WTC11 (cell line): ENCODE data around the gene PRKN.

Experiments used
- ETV6 ChIP-seq: sonication (generic); formaldehyde crosslinking; IDR thresholded peaks from 2 replicates; pipeline ENCODE4 v1.8.1; 2022; ENCODE audit warnings: mild to moderate bottlenecking, missing genetic modification reagents
- JAZF1 ChIP-seq: fragments of 250-450 bp; sonication (Bioruptor Pico); IDR thresholded peaks from 2 replicates; pipeline ENCODE4 v1.9.0; 2021; ENCODE audit warnings: moderate library complexity, mild to moderate bottlenecking, inconsistent platforms
- PRRX2 ChIP-seq: fragments of 250-450 bp; sonication (Bioruptor Pico); IDR thresholded peaks from 2 replicates; pipeline ENCODE4 v1.8.0; 2021; ENCODE audit warnings: mild to moderate bottlenecking
- TCF7 ChIP-seq: sonication (generic); formaldehyde crosslinking; IDR thresholded peaks from 2 replicates; pipeline ENCODE4 v1.8.0; 2022; ENCODE audit warnings: mild to moderate bottlenecking, low read depth, missing genetic modification reagents, moderate library complexity
- TF ChIP-seq, protein P1 (sequence below): fragments of 200-600 bp; IDR thresholded peaks from 2 replicates; pipeline ENCODE4 v1.8.0; 2022; ENCODE audit warnings: antibody characterized with exemption
- TF ChIP-seq, protein P2 (sequence below): sonication (generic); formaldehyde crosslinking; IDR thresholded peaks from 2 replicates; pipeline ENCODE4 v1.8.0; 2023; ENCODE audit warnings: missing genetic modification reagents
- TF ChIP-seq, protein P3 (sequence below): sonication (generic); formaldehyde crosslinking; IDR thresholded peaks from 2 replicates; pipeline ENCODE4 v1.8.0; 2023; ENCODE audit warnings: missing genetic modification reagents, mild to moderate bottlenecking, borderline replicate concordance
- TF ChIP-seq, protein P4 (sequence below): sonication (generic); formaldehyde crosslinking; IDR thresholded peaks from 2 replicates; pipeline ENCODE4 v1.8.1; 2023; ENCODE audit warnings: mild to moderate bottlenecking, missing genetic modification reagents, moderate library complexity

DNA sequence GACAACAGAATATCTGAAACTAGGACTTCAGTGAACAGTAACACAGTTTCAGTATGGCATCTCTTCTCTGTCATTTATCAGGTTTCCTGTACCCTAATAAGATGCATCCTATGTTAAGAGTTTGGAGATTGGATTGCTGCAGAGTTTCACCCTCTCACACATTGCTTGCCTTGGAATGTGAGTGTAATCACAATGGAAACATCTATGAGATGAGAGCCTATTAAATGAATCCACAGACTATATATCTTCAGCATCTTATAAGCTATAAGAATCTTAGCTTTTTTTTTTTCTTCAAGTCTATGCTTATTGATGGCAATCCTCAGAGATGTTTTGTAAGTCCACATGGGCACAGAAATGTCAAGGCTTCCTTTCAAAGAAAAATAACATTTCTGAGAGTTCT lies 292.5 kb downstream of the PRKN start:
- TF ChIP-seq, protein P1, sequence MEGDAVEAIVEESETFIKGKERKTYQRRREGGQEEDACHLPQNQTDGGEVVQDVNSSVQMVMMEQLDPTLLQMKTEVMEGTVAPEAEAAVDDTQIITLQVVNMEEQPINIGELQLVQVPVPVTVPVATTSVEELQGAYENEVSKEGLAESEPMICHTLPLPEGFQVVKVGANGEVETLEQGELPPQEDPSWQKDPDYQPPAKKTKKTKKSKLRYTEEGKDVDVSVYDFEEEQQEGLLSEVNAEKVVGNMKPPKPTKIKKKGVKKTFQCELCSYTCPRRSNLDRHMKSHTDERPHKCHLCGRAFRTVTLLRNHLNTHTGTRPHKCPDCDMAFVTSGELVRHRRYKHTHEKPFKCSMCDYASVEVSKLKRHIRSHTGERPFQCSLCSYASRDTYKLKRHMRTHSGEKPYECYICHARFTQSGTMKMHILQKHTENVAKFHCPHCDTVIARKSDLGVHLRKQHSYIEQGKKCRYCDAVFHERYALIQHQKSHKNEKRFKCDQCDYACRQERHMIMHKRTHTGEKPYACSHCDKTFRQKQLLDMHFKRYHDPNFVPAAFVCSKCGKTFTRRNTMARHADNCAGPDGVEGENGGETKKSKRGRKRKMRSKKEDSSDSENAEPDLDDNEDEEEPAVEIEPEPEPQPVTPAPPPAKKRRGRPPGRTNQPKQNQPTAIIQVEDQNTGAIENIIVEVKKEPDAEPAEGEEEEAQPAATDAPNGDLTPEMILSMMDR = no peak
- TF ChIP-seq, protein P2, sequence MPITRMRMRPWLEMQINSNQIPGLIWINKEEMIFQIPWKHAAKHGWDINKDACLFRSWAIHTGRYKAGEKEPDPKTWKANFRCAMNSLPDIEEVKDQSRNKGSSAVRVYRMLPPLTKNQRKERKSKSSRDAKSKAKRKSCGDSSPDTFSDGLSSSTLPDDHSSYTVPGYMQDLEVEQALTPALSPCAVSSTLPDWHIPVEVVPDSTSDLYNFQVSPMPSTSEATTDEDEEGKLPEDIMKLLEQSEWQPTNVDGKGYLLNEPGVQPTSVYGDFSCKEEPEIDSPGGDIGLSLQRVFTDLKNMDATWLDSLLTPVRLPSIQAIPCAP (CRISPR knock-in tag) = no peak
- TF ChIP-seq JAZF1 (CRISPR knock-in tag) (no peak), ETV6 (no peak), PRRX2 (CRISPR knock-in tag) (no peak), TCF7 (CRISPR knock-in tag) (no peak)
- TF ChIP-seq, protein P3, sequence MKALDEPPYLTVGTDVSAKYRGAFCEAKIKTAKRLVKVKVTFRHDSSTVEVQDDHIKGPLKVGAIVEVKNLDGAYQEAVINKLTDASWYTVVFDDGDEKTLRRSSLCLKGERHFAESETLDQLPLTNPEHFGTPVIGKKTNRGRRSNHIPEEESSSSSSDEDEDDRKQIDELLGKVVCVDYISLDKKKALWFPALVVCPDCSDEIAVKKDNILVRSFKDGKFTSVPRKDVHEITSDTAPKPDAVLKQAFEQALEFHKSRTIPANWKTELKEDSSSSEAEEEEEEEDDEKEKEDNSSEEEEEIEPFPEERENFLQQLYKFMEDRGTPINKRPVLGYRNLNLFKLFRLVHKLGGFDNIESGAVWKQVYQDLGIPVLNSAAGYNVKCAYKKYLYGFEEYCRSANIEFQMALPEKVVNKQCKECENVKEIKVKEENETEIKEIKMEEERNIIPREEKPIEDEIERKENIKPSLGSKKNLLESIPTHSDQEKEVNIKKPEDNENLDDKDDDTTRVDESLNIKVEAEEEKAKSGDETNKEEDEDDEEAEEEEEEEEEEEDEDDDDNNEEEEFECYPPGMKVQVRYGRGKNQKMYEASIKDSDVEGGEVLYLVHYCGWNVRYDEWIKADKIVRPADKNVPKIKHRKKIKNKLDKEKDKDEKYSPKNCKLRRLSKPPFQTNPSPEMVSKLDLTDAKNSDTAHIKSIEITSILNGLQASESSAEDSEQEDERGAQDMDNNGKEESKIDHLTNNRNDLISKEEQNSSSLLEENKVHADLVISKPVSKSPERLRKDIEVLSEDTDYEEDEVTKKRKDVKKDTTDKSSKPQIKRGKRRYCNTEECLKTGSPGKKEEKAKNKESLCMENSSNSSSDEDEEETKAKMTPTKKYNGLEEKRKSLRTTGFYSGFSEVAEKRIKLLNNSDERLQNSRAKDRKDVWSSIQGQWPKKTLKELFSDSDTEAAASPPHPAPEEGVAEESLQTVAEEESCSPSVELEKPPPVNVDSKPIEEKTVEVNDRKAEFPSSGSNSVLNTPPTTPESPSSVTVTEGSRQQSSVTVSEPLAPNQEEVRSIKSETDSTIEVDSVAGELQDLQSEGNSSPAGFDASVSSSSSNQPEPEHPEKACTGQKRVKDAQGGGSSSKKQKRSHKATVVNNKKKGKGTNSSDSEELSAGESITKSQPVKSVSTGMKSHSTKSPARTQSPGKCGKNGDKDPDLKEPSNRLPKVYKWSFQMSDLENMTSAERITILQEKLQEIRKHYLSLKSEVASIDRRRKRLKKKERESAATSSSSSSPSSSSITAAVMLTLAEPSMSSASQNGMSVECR = no peak
- TF ChIP-seq, protein P4, sequence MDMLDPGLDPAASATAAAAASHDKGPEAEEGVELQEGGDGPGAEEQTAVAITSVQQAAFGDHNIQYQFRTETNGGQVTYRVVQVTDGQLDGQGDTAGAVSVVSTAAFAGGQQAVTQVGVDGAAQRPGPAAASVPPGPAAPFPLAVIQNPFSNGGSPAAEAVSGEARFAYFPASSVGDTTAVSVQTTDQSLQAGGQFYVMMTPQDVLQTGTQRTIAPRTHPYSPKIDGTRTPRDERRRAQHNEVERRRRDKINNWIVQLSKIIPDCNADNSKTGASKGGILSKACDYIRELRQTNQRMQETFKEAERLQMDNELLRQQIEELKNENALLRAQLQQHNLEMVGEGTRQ (CRISPR knock-in tag) = no peak
